Omental fat pad (tissue), 4 donors: ENCODE data around the gene DNAH17. TPM values are rescaled to one million over a fixed set of nuclear protein-coding genes. Genes with fewer than 3 reads are reported as not detected.

Experiments used
- ATAC-seq: fragments of 150-250 bp; one replicate; pipeline ENCODE4 v1.9.1; 2016; ENCODE audit warnings: mild to moderate bottlenecking, moderate library complexity; ENCODE audit not compliant: low FRiP score
- DNase-seq: peaks from one replicate; pipeline ENCODE4 v3.0.0-alpha.2; 2019; ENCODE audit warnings: low spot score
- total RNA-seq, 4 donors: library from RNA; depleted of rRNA; stranded (reverse); fragments of >200 nt; gene quantifications; one replicate each; pipeline ENCODE4 v1.1.0, GENCODE V29; 2016
- TF ChIP-seq, protein P1 (sequence below), 3 donors: fragments of 450-650 bp; IDR thresholded peaks; one replicate each; pipeline ENCODE4 v1.5.1; 2016 to 2017; ENCODE audit warnings: antibody characterized with exemption in 3 of 3, mild to moderate bottlenecking in 3 of 3, moderate library complexity in 2 of 3

The DNAH17 gene
- total RNA-seq, 4 donors from 2014 or later, result 0.24 to 1.4 (median 0.34) TPM

DNA sequence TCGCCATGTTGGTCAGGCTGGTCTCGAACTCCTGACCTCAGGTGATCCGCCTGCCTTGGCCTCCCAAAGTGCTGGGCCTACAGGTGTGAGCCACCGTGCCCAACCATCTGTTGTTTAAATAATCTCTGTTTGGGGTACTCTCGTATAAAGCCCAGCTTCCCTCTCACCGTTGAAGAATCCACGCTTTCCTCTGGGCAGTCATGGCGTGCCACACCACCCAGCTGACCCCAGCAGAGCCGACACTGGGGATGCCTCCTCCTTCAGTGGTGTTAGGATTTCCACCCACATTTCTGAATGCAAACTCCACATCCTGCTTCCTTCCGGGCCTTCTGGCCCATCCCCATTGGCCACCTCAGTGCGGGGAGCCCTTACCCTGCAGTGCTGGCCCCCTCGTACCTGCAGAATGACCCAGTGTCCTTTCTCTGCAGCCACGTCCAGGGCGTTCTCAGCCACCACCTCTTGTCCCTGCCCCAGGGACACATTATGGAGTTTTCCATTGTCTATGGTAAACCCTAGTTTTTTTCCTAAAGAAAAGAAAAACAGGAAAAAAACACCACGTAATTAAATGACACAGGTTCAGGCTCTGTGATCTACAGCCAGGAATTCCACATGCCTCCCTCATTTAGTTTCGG, 138.4 kb downstream of the DNAH17 start:
- TF ChIP-seq, protein P1, sequence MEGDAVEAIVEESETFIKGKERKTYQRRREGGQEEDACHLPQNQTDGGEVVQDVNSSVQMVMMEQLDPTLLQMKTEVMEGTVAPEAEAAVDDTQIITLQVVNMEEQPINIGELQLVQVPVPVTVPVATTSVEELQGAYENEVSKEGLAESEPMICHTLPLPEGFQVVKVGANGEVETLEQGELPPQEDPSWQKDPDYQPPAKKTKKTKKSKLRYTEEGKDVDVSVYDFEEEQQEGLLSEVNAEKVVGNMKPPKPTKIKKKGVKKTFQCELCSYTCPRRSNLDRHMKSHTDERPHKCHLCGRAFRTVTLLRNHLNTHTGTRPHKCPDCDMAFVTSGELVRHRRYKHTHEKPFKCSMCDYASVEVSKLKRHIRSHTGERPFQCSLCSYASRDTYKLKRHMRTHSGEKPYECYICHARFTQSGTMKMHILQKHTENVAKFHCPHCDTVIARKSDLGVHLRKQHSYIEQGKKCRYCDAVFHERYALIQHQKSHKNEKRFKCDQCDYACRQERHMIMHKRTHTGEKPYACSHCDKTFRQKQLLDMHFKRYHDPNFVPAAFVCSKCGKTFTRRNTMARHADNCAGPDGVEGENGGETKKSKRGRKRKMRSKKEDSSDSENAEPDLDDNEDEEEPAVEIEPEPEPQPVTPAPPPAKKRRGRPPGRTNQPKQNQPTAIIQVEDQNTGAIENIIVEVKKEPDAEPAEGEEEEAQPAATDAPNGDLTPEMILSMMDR (IDR thresholded peaks at IDR 0.05), result no peak
- DNase-seq (no peak), ATAC-seq (no peak)

DNA sequence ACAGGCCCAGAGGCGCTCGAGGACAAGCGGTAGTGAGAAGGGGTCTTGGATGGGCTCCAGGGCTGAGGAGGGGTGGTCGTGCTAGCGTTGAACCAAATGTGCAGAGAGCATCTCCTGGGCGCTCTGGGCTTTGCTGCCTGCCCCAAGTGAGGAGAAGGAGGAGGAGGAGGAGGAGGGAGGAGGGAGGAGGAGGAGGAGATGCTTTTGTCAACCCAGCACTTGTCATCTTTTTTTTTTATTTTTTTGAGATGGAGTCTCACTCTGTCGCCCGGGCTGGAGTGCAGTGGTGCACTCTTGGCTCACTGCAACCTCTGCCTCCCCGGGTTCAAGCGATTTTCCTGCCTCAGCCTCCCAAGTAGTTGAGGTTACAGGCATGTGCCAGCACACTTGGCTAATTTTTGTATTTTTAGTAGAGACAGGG, 138.9 kb downstream of the DNAH17 start:
- ATAC-seq (no peak), DNase-seq (no peak)
- TF ChIP-seq, protein P1 (IDR thresholded peaks at IDR 0.05), result no peak

- ATAC-seq (no peak), DNase-seq (no peak)
- TF ChIP-seq, protein P1 (IDR thresholded peaks at IDR 0.05), result no peak
Measured at GRCh38 chr17:78437508-78438169, 139.6 kb downstream of the DNAH17 start.

- ATAC-seq, result no peak
- TF ChIP-seq, protein P1 (IDR thresholded peaks at IDR 0.05), result no peak
Measured at GRCh38 chr17:78435330-78436005, 141.7 kb downstream of the DNAH17 start.

DNA sequence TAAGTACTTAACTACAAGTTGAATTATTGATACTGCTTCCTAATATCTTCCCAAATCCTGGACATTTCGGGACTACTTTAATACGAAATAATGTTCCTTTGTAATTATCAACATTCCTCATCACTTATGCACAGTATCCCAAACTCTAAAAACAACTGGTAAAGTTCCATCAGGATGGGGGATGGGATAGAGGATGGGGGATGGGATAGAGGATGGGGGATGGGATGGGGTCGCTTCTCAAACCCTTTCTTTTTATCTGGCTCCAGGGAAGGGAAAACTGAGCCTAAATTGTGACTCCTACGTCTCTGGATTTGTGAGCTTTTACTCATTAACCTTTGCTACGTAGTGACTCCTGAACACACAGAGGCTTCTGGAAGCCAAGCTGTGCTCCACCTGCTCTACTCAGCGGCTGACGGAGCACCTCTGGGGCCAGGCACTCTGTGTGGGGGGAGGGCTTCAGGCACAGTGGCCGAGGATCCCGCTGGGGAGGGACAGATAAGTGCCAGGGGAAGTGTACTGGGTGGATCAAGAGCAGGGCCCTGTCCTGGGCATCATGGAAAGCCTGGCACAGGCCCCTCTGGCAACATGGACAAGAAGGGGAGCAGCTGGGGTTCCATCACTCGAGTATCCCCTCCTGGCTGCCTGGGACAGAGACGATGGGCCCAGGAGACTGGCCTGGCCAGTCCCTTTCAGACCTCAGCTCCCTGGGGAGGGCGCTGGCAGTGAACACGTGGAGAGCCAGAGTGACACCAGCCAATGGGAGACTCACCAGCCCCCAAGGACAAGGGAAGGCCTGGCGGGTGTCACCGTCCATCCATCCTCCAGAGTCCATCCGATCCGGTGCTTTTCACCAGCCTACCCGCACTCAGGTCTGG, 142.5 kb downstream of the DNAH17 start:
- ATAC-seq, result no peak

More at GRCh38 chr17:78435330-78436005, 141.7 kb downstream of the DNAH17 start:
- DNase-seq, result no peak

GRCh38 chr17:78433780-78434335, 143.3 kb downstream of the DNAH17 start:
- TF ChIP-seq, protein P1 (IDR thresholded peaks at IDR 0.05), result no peak
- no peak for ATAC-seq
- DNase-seq, result no peak

More for the DNA sequence above, 142.5 kb downstream of the DNAH17 start:
- DNase-seq, result no peak
- TF ChIP-seq, protein P1 (IDR thresholded peaks at IDR 0.05), result no peak
